BE2C (cell line): ENCODE measurements around the gene RMRP. TPM values are rescaled to one million over a fixed set of nuclear protein-coding genes. Genes with fewer than 3 reads are reported as not detected.
A peak's percentile ranks its signal among the peaks of the same experiment; 100 is the strongest.

Experiments
- DNase-seq: peaks from one replicate; pipeline ENCODE4 v3.0.0-alpha.2; 2020
- H3K27me3 ChIP-seq: fragments of 250-450 bp; sonication (Bioruptor Pico); 2 replicates; pipeline ENCODE4 v1.5.1; 2020; ENCODE audit warnings: mild to moderate bottlenecking
- H3K36me3 ChIP-seq: fragments of 250-450 bp; sonication (Bioruptor Pico); 2 replicates; pipeline ENCODE4 v1.5.1; 2020; ENCODE audit warnings: mild to moderate bottlenecking
- H3K4me1 ChIP-seq: fragments of 250-450 bp; sonication (Bioruptor Pico); 2 replicates; pipeline ENCODE4 v1.5.1; 2020
- H3K4me3 ChIP-seq: 2 replicates; pipeline ENCODE4 v1.5.1; 2011; ENCODE audit warnings: low read depth, low read length
- H3K9me3 ChIP-seq: fragments of 250-450 bp; sonication (Bioruptor Pico); 2 replicates; pipeline ENCODE4 v1.5.1; 2020
- polyA plus RNA-seq: library from polyadenylated mRNA; unstranded; fragments of >200 nt; gene quantifications from one replicate; pipeline ENCODE4 v1.2.1, GENCODE V29; 2012; ENCODE audit warnings: low read depth, missing spikeins; ENCODE audit not compliant: insufficient read length, insufficient read depth
- TF ChIP-seq, protein P1 (sequence below): IDR thresholded peaks from 2 replicates; pipeline ENCODE4 v1.5.1; 2012; ENCODE audit warnings: mild to moderate bottlenecking, low read depth, low read length

RMRP gene
- not detected for polyA plus RNA-seq

DNA sequence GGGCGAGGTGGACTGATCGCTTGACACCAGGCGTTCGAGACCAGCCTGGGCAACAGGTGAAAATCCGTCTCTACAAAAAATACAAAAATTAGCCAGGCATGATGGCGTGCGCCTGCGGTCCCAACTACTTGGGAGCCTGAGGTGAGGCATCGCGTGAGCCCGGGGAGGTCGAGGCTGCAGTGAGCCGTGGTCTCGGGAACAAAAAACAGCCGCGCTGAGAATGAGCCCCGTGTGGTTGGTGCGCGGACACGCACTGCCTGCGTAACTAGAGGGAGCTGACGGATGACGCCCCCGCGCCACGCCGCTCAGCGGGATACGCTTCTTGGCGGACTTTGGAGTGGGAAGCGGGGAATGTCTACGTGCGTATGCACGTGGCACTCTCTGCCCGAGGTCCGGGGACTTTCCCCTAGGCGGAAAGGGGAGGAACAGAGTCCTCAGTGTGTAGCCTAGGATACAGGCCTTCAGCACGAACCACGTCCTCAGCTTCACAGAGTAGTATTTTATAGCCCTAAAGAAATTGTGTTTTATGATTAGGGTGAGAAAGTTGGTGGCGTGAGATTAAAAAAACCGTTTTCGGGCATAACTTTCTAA, at the start of gene RMRP:
Gene RMRP (minus strand): TSS at position 474 of the 591 bp plus-strand sequence.
- TF ChIP-seq, protein P1, sequence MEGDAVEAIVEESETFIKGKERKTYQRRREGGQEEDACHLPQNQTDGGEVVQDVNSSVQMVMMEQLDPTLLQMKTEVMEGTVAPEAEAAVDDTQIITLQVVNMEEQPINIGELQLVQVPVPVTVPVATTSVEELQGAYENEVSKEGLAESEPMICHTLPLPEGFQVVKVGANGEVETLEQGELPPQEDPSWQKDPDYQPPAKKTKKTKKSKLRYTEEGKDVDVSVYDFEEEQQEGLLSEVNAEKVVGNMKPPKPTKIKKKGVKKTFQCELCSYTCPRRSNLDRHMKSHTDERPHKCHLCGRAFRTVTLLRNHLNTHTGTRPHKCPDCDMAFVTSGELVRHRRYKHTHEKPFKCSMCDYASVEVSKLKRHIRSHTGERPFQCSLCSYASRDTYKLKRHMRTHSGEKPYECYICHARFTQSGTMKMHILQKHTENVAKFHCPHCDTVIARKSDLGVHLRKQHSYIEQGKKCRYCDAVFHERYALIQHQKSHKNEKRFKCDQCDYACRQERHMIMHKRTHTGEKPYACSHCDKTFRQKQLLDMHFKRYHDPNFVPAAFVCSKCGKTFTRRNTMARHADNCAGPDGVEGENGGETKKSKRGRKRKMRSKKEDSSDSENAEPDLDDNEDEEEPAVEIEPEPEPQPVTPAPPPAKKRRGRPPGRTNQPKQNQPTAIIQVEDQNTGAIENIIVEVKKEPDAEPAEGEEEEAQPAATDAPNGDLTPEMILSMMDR = no peak
- 0 out of 2 replicates have a peak, but pooled peaks cover 3% of the 10 kb centered on the region for H3K4me1 ChIP-seq

DNA sequence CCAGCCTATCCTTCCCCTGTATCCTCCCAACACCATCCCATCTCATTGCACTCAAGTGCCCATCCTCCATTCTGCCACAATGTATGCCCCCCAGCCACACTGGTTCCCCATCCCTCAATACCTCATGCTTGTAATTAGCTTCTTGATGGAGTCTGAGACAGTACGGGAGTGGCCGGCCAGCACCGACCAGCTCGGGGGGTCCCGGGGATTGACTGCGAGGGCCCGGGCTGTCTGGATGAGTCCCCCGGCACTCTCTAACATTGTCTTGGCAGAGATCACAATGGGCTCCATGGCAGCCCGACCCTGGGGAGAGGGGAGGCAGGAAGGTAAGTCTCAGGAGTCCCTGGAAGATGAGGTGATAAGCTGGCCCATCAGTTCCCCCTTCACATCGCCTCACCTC, 49.1 kb upstream of the RMRP start:
- DNase-seq = no peak
- H3K36me3 ChIP-seq = peaks cover 91% of the 10 kb centered on the region
- no peaks in the 10 kb centered on the region for H3K4me1 ChIP-seq
- TF ChIP-seq, protein P1 = no peak
- H3K27me3 ChIP-seq = no peaks in the 10 kb centered on the region
- no peak overlapping the region for H3K4me3 ChIP-seq
- H3K9me3 ChIP-seq = no peaks in the 10 kb centered on the region

More for the DNA sequence above, at the start of gene RMRP:
- Histone ChIP-seq H3K9me3 (no peaks in the 10 kb centered on the region), H3K4me3 (peak within 1 kb of the TSS; percentile 72), H3K27me3 (no peaks in the 10 kb centered on the region), H3K36me3 (peaks cover 4% of the 10 kb centered on the region)
- DNase-seq = peak; percentile 98

DNA sequence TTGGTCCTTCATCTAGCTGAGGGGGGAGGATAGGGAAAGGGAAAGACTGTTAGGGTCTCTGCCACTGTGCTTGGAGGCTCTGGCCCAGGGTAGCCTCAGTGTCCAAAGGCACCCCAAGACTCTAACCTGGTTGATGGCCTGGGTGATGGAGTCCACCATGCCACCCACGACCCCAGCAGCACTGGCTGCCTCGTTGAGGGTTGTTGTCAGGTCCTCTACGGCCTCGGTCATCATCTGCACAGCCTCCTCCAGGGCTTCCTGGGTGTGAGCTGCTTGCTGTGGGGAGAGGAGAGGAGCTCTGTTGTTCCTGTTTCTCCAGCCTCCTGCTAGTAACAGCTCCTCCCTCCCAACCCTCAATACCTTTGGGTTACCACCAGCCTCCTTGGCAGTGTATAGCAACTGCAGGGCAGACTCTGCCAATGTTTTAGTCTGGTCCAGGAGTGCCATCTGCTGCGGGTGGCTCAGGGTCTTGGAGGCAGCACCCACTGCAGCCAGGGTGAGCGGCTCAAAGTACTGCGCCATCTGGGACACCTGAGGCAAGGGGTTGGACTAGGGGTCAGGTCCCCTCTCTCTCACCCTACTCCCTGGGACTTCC, 48.1 kb upstream of the RMRP start:
- H3K4me1 ChIP-seq = no peaks in the 10 kb centered on the region
- H3K27me3 ChIP-seq = no peaks in the 10 kb centered on the region
- DNase-seq = no peak
- TF ChIP-seq, protein P1 = no peak
- H3K4me3 ChIP-seq = no peak overlapping the region
- no peaks in the 10 kb centered on the region for H3K9me3 ChIP-seq
- peaks cover 91% of the 10 kb centered on the region for H3K36me3 ChIP-seq

DNA sequence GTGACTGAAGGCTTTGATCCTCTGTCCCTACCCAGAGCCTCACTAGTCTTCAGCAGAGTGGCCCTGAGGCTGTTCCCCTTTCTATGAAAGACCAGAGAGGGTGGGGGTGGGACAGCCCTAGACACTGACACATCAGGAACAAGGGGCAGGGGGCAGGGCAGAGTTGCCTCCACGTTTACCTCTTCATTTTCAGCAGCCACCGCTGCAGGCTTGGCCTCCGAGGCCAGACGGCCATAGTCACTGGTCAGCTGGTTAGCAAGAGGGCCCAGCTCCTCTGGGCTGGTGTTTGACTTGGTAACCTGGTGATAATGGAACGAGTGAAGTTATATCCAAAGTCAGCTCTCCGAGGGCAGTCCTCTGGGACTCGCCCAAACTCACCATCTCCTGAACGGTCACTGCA, 47.6 kb upstream of the RMRP start:
- Histone ChIP-seq H3K27me3 (no peaks in the 10 kb centered on the region), H3K4me1 (no peaks in the 10 kb centered on the region), H3K4me3 (no peak overlapping the region), H3K36me3 (peaks cover 91% of the 10 kb centered on the region), H3K9me3 (no peaks in the 10 kb centered on the region)
- TF ChIP-seq, protein P1 = no peak
- no peak for DNase-seq

DNA sequence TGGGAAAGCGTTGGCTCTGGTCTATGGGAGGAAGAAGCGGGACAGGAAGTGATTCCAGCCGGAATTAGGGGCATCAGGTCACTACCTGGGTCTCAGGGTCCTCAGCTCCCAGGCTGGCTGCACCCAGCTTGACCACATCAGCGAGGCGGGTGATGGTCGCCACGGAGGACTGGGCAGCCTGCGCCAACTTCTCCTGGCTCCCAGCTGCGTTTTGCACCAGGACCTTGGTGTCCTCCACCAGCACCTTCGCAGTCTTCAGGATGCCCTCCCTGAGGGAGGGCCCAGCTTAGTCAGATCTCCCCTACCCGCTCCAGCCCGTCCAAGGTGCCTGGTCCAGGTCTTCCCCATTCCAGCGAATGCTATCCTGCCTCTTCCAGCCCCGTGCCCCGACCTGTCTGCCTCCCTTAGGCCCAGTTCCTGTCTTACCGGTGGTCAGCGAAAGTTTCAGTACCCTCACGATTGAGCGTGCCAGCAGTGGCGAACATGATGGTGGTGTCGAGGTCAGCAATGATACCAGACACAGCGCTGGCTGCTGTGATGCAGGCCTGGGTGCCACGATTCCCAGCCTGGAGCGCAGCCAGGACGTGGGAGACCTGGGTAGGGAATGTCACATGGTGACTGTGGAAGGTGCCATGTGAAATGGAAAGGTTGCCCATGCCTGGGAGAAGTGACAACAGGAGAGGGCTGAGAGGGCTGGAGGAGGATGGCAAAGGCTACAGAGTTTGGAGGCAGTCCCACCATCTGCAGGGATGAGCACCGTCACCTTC, 46.3 kb upstream of the RMRP start:
- Histone ChIP-seq H3K27me3 (no peaks in the 10 kb centered on the region), H3K4me1 (no peaks in the 10 kb centered on the region), H3K9me3 (no peaks in the 10 kb centered on the region), H3K4me3 (no peak overlapping the region), H3K36me3 (peaks cover 98% of the 10 kb centered on the region)
- TF ChIP-seq, protein P1 = no peak
- DNase-seq = no peak
